GM12875 (cell line): ENCODE results near the gene SIRT3.

Experiments
- H3K4me3 ChIP-seq: one replicate; pipeline ENCODE4 v1.5.1; 2011; ENCODE audit warnings: low read depth, low read length, control low read depth
- TF ChIP-seq, protein P1 (sequence below): IDR thresholded peaks from 2 replicates; pipeline ENCODE4 v1.5.1; 2011; ENCODE audit warnings: low read depth, mild to moderate bottlenecking, control low read depth, inconsistent platforms, low read length, moderate library complexity, borderline replicate concordance; ENCODE audit not compliant: insufficient read depth

Gene SIRT3

DNA sequence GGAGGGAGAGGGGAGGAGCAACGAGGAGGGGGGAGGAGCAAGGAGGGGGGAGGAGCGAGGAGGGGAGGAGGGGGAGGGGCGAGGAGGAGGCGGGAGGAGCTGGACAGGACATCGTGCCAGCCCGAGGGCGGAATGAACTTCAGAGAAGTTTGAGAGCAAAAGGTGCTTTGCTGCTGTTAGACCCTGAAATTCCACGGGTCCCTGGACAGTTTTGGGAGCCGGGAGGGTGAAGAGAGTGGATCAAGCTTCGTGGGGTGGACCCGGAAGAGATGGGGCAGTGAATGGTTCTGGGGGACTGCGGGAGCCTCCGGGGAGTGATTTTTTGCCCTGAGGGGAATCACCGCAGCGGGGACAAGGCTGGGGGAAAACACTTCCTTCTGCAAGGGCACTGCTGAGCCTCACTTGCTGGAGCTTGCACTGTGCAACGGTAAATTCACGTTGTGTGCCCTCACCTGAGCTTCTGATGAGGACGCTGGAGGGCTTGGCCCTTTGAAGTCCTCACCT is 31.4 kb upstream of the SIRT3 start:
- TF ChIP-seq, protein P1, sequence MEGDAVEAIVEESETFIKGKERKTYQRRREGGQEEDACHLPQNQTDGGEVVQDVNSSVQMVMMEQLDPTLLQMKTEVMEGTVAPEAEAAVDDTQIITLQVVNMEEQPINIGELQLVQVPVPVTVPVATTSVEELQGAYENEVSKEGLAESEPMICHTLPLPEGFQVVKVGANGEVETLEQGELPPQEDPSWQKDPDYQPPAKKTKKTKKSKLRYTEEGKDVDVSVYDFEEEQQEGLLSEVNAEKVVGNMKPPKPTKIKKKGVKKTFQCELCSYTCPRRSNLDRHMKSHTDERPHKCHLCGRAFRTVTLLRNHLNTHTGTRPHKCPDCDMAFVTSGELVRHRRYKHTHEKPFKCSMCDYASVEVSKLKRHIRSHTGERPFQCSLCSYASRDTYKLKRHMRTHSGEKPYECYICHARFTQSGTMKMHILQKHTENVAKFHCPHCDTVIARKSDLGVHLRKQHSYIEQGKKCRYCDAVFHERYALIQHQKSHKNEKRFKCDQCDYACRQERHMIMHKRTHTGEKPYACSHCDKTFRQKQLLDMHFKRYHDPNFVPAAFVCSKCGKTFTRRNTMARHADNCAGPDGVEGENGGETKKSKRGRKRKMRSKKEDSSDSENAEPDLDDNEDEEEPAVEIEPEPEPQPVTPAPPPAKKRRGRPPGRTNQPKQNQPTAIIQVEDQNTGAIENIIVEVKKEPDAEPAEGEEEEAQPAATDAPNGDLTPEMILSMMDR = no peak
- H3K4me3 ChIP-seq = peak overlapping the region; percentile 45

DNA sequence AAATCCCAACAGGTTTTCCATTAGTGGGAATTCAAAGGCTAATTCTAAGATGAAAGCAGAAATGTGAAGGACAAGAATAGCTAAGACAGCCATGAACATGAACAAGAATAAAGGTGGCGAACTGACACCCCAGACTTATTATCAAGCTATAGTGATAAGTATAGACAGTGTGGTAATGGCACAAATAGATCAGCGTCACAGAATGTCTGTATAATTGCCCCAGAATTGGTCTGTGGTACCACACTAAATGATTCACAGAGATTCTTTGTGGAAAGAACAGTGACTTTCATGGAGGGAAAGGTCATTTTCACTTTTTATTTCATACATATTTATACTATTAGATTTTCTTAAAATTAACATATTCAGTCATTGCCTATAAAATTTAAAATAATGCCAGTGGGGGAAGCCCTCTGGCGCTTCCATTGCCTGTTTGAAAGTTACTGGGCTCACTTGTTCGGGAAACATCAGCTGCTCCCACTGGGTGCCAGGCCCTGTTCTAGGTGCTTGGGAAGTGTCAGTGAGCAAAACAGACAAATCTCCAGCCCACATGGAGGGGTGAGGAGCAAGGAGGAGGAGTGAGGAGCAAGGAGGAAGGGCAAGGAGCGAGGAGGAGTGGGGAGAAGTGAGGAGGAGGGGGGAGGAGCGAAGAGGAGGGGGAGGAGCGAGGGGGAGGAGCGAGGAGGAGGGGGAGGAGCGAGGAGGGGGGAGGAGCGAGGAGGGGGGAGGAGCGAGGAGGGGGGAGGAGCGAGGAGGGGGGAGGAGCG is 30.7 kb upstream of the SIRT3 start:
- TF ChIP-seq, protein P1 = no peak

DNA sequence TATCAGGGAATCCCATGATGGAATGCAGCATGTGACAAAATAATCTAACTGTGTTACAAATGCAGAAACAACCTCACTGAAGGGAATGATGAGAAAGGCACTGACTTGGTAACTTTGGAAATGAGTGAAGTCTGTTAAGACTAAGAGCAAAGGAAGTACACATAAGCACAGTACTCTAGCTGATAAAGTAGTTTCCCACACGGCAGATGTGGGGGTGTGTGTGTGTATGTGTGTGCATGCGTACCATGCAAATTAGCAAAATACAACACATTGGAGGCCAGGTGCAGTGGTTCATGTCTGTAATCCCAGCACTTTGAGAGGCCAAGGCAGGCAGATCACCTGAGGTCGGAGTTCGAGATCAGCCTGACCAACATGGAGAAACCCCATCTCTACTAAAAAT is 25.5 kb upstream of the SIRT3 start:
- no peak overlapping the region for H3K4me3 ChIP-seq
- TF ChIP-seq, protein P1 = no peak

More for the DNA sequence above, 30.7 kb upstream of the SIRT3 start:
- H3K4me3 ChIP-seq = no peak overlapping the region

DNA sequence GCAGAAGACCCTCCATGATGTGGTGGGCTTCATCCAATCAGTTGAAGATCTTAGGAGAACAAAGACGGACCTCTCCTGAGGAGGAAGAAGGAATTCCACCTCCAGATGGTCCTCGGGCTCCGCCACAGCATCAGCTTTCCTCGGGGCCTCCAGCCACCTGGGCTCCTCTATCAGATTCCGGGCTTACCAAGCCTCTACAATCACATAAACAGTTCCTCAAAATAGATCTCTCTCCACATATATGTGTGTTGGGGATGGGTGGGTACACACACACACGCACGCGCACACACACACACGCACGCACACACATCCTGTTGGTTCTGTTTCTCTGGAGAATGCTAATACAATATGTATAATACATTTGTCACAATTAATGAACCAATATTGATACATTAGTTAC is 23.3 kb upstream of the SIRT3 start:
- TF ChIP-seq, protein P1 = no peak
- H3K4me3 ChIP-seq = no peak overlapping the region

DNA sequence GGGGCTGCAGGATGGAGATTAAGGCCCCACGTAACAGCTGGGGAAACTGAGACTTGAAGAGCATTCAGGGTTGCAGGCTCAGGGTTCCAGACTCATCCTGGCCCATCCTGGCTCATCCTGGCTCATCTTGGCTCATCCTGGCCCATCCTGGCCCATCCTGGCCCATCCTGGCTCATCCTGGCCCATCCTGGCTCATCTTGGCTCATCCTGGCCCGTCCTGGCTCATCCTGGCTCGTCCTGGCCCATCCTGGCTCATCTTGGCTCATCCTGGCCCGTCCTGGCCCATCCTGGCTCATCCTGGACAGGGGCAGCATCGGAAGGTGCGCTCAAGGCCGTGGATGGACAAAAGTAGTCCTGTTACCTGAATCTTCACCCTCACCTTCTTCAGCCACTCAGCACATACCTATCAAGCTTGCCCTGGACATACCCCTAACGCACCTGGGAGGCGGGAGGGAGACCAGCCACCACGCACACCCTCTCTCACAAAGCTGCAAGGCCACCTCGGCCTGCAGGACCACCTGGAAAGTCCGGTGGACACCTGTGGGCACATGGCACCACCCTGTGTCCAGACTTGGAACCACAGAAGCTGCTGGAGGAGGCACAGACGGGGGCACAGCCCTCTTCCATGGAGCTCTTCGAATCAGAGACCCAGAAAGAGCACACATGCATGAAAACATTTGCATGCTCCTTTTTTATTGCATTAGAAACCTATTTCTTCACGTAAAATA is 21.8 kb upstream of the SIRT3 start:
- H3K4me3 ChIP-seq = no peak overlapping the region
- TF ChIP-seq, protein P1 = 0 out of 2 replicates have a peak, but pooled peaks have one; percentile 19

DNA sequence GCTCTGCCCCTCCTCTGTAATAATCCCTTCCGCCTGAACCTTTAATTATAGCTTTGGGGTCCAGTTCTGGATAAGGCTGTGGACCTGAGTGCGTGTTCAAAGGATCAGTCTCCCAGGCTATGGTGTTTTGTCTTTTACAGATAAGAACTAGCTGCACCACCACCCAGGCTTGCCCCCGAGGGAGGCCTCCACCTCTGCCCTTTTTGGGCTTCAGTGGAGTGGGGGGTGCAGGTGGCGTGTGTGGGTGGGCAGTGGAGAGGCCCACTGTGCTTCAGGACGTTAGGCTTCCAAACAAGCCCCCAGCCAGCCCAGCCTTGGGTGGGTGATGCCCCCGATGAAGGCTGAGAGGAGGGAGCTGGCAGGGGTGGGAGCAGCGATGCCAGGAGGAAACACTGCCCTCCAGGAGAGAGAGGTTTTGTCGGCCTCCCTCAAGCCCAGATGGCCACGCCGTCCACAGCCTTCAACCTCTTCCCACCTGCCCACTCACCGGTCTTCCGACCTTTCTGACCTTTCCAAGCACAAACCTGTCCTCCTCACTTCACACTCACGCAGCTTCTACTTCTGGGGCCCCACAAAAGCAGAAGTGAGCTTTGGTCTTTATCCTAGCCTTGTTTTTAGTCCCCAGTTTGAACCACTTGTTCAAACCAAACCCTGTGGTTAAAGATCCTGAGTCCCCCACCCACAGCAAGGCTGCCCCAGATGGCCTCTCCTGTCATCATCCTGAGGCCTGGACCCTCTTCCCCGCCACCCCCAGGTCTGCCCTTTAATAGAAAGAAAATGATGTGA is 21.0 kb upstream of the SIRT3 start:
- H3K4me3 ChIP-seq = no peak overlapping the region
- TF ChIP-seq, protein P1 = no peak
